Endometrial microvascular endothelial cells (primary cell): Measurements from ENCODE around the gene CCNB2. TPM values are rescaled to one million over a fixed set of nuclear protein-coding genes. Genes with fewer than 3 reads are reported as not detected.
"Not testable (repeated sequence)": the region's sequence is repeated elsewhere in the genome, so short reads cannot be mapped to it uniquely, and the experiment has no call there.

Experiments
- in situ Hi-C: cut with HindIII; loops from 2 replicates; pipeline ENCODE4 v1.10.0; 2017; ENCODE audit warnings: low sequenced_read_pairs, low pct_unique_long_range_greater_than_20kb; ENCODE audit errors: inconsistent ontology term
- total RNA-seq: library from RNA; depleted of rRNA; stranded (reverse); fragments of >200 nt; gene quantifications from one replicate; pipeline ENCODE4 v1.2.3, GENCODE V29; 2015; ENCODE audit errors: inconsistent ontology term

The CCNB2 gene
- total RNA-seq: 101 TPM

GRCh38 chr15:59104912-59105732 lies at the start of gene CCNB2:
Gene CCNB2 (plus strand): TSS chr15:59105146. CDS start chr15:59105269, 123 bp downstream.
- in situ Hi-C loops: no loop called here

GRCh38 chr15:59059076-59059597 lies 45.8 kb upstream of the CCNB2 start:
- in situ Hi-C loops: no loop called here

GRCh38 chr15:59060348-59060747 lies 44.6 kb upstream of the CCNB2 start:
- in situ Hi-C loops: no loop called here

GRCh38 chr15:59063042-59063441 lies 41.9 kb upstream of the CCNB2 start:
- in situ Hi-C loops: no loop called here

- in situ Hi-C loops: no loop called here
Measured at GRCh38 chr15:59069430-59069829, 35.5 kb upstream of the CCNB2 start.

GRCh38 chr15:59074607-59075006 lies 30.3 kb upstream of the CCNB2 start:
- in situ Hi-C loops: no loop called here

GRCh38 chr15:59087731-59088130 lies 17.2 kb upstream of the CCNB2 start:
- in situ Hi-C loops: no loop called here

GRCh38 chr15:59094077-59094476 lies 10.9 kb upstream of the CCNB2 start:
- in situ Hi-C loops: no loop called here

- in situ Hi-C loops: no loop called here
Measured at GRCh38 chr15:59096429-59096828, 8.5 kb upstream of the CCNB2 start.

- in situ Hi-C loops: no loop called here
Measured at GRCh38 chr15:59099162-59099685, 5.7 kb upstream of the CCNB2 start.

GRCh38 chr15:59104602-59104911 lies 389 bp upstream of the CCNB2 start:
- in situ Hi-C loops: no loop called here

- in situ Hi-C loops: no loop called here
Measured at GRCh38 chr15:59105854-59106253, 908 bp downstream of the CCNB2 start.

GRCh38 chr15:59111251-59111650 lies 6.3 kb downstream of the CCNB2 start:
- in situ Hi-C loops: no loop called here

GRCh38 chr15:59115047-59115446 lies 10.1 kb downstream of the CCNB2 start:
- in situ Hi-C loops: no loop called here

- in situ Hi-C loops: no loop called here
Measured at GRCh38 chr15:59116141-59116540, 11.2 kb downstream of the CCNB2 start.

GRCh38 chr15:59116771-59117170 lies 11.8 kb downstream of the CCNB2 start:
- in situ Hi-C loops: no loop called here

- in situ Hi-C loops: no loop called here
Measured at GRCh38 chr15:59119625-59120024, 14.7 kb downstream of the CCNB2 start.

GRCh38 chr15:59120937-59121336 lies 16.0 kb downstream of the CCNB2 start:
- in situ Hi-C loops: no loop called here

- in situ Hi-C loops: no loop called here
Measured at GRCh38 chr15:59124261-59124660, 19.3 kb downstream of the CCNB2 start.

GRCh38 chr15:59125683-59126082 lies 20.7 kb downstream of the CCNB2 start:
- in situ Hi-C loops: not testable (repeated sequence)
